GM23338 (cell line): Measurements from ENCODE around the gene B4GALT3. TPM values are rescaled to one million over a fixed set of nuclear protein-coding genes. Genes with fewer than 3 reads are reported as not detected.
"Not testable (repeated sequence)": the region's sequence is repeated elsewhere in the genome, so short reads cannot be mapped to it uniquely, and the experiment has no call there.

ENCODE experiments used
- ATAC-seq: fragments of 200-7000 bp; cut with Tn5 transposase; 3 replicates; pipeline ENCODE4 v1.9.1; 2020
- DNase-seq: peaks from one replicate; pipeline ENCODE4 v3.0.0-alpha.2; 2015; ENCODE audit warnings: low spot score
- H2AFZ ChIP-seq: fragments of 200-600 bp; sonication (generic); 2 replicates; pipeline ENCODE4 v1.8.0; 2016; ENCODE audit warnings: antibody characterized with exemption, mild to moderate bottlenecking, moderate library complexity
- H3F3A ChIP-seq: fragments of 200-600 bp; sonication (generic); replicated peaks from 2 replicates; pipeline ENCODE4 v1.8.0; 2017; ENCODE audit warnings: antibody characterized with exemption, mixed run types, low read depth
- H3K27ac ChIP-seq: fragments of 200-600 bp; sonication (generic); 2 replicates; pipeline ENCODE4 v1.6.1; 2016; ENCODE audit warnings: low read depth
- H3K27me3 ChIP-seq: fragments of 200-600 bp; sonication (generic); 2 replicates; pipeline ENCODE4 v1.8.0; 2016; ENCODE audit warnings: mild to moderate bottlenecking, mixed run types, moderate library complexity; ENCODE audit not compliant: insufficient read depth
- H3K36me3 ChIP-seq: fragments of 200-600 bp; sonication (generic); 2 replicates; pipeline ENCODE4 v1.8.0; 2016; ENCODE audit warnings: mild to moderate bottlenecking; ENCODE audit not compliant: insufficient read depth
- H3K4me1 ChIP-seq: fragments of 200-600 bp; sonication (generic); 2 replicates; pipeline ENCODE4 v1.8.0; 2016; ENCODE audit warnings: mild to moderate bottlenecking, moderate library complexity; ENCODE audit not compliant: insufficient read depth
- H3K4me2 ChIP-seq: fragments of 200-600 bp; sonication (generic); 2 replicates; pipeline ENCODE4 v1.7.1; 2017; ENCODE audit warnings: mixed run types
- H3K4me3 ChIP-seq: fragments of 200-600 bp; sonication (generic); 2 replicates; pipeline ENCODE4 v1.6.1; 2016; ENCODE audit warnings: mixed run types
- H3K79me2 ChIP-seq: fragments of 200-600 bp; sonication (generic); replicated peaks from 2 replicates; pipeline ENCODE4 v1.8.0; 2017; ENCODE audit warnings: mild to moderate bottlenecking; ENCODE audit not compliant: insufficient read depth
- H3K9me2 ChIP-seq: fragments of 200-600 bp; sonication (generic); 2 replicates; pipeline ENCODE4 v1.8.0; 2017; ENCODE audit not compliant: insufficient read depth
- H4K20me1 ChIP-seq: fragments of 200-600 bp; sonication (generic); replicated peaks from 2 replicates; pipeline ENCODE4 v1.8.0; 2017; ENCODE audit warnings: mild to moderate bottlenecking; ENCODE audit not compliant: insufficient read depth
- H3K27ac Mint-ChIP-seq: 2 replicates; pipeline ENCODE4 v1.8.0; 2020; ENCODE audit warnings: inconsistent platforms, mild to moderate bottlenecking, moderate library complexity, mixed read lengths
- H3K27me3 Mint-ChIP-seq: 3 replicates; pipeline ENCODE4 v1.8.0; 2022; ENCODE audit warnings: low read depth, mild to moderate bottlenecking, moderate library complexity, mixed read lengths, inconsistent platforms; ENCODE audit not compliant: insufficient read depth, poor library complexity
- H3K36me3 Mint-ChIP-seq: 3 replicates; pipeline ENCODE4 v1.8.0; 2021; ENCODE audit warnings: low read depth, mild to moderate bottlenecking, inconsistent platforms, moderate library complexity, mixed read lengths
- H3K4me1 Mint-ChIP-seq: 3 replicates; pipeline ENCODE4 v1.8.0; 2020; ENCODE audit warnings: mild to moderate bottlenecking, inconsistent platforms, mixed read lengths
- H3K4me3 Mint-ChIP-seq: 3 replicates; pipeline ENCODE4 v1.8.0; 2021; ENCODE audit warnings: moderate library complexity, mild to moderate bottlenecking, inconsistent platforms, mixed read lengths
- H3K9me3 Mint-ChIP-seq: 3 replicates; pipeline ENCODE4 v1.8.0; 2020; ENCODE audit warnings: moderate library complexity, mild to moderate bottlenecking, inconsistent platforms, mixed read lengths
- CREB1 ChIP-seq: fragments of 250-450 bp; sonication (Bioruptor Pico); IDR thresholded peaks from 2 replicates; pipeline ENCODE4 v1.5.0; 2020; ENCODE audit warnings: low read depth, mild to moderate bottlenecking, moderate library complexity
- CTCF ChIP-seq, 2 experiments: fragments of 200-600 bp in 1 of 2; sonication (generic) in 1 of 2; conservative IDR thresholded peaks; 2 replicates each; pipeline versions ENCODE4 v1.5.1 to v1.6.1; 2016 to 2017; ENCODE audit warnings: antibody characterized with exemption in 2 of 2, low read depth in 2 of 2, mild to moderate bottlenecking in 2 of 2, moderate library complexity in 1 of 2
- EZH2 ChIP-seq: fragments of 200-600 bp; sonication (generic); IDR thresholded peaks from one replicate; pipeline ENCODE4 v1.8.0; 2017; ENCODE audit warnings: antibody characterized with exemption, mild to moderate bottlenecking, low read depth; ENCODE audit not compliant: unreplicated experiment
- EZH2phosphoT487 ChIP-seq: fragments of 200-600 bp; sonication (generic); IDR thresholded peaks from one replicate; pipeline ENCODE4 v1.8.1; 2018; ENCODE audit warnings: antibody characterized with exemption; ENCODE audit not compliant: unreplicated experiment
- JUNB ChIP-seq: IDR thresholded peaks from one replicate; pipeline ENCODE4 v1.6.1; 2016; ENCODE audit warnings: antibody characterized with exemption; ENCODE audit not compliant: unreplicated experiment
- REST ChIP-seq: IDR thresholded peaks from one replicate; pipeline ENCODE4 v1.6.1; 2018; ENCODE audit warnings: antibody characterized with exemption; ENCODE audit not compliant: unreplicated experiment
- ZNF331 ChIP-seq: fragments of 250-450 bp; sonication (Bioruptor Pico); IDR thresholded peaks from 2 replicates; pipeline ENCODE4 v1.5.0; 2020; ENCODE audit warnings: low read depth, mild to moderate bottlenecking, moderate library complexity
- polyA plus RNA-seq: library from polyadenylated mRNA; unstranded; fragments of >200 nt; fragmentation: Nextera tagmentation; extraction: Ambion mirVana; gene quantifications from 2 replicates; pipeline ENCODE4 v1.2.1, GENCODE V29; 2016
- total RNA-seq: library from RNA; depleted of rRNA; stranded (reverse); fragments of >200 nt; shearing (Covaris generic); gene quantifications from 2 replicates; pipeline ENCODE4 v1.2.3, GENCODE V29; 2014

B4GALT3 gene
- total and polyA plus RNA-seq, 2 experiments from 2014 or later, result 24.2 to 35.8 TPM

GRCh38 chr1:161225178-161225533, 47.8 kb upstream of the B4GALT3 start (continued):
- no peak for TF ChIP-seq REST
- TF ChIP-seq ZNF331 (CRISPR knock-in tag), result no peak
- TF ChIP-seq EZH2, result no peak
- TF ChIP-seq CTCF (conservative IDR thresholded peaks at IDR 0.05; ENCODE audit: low read depth in 2 of 2), result no peak
- TF ChIP-seq JUNB, result no peak
- TF ChIP-seq CREB1, result no peak
- TF ChIP-seq EZH2phosphoT487, result no peak

GRCh38 chr1:161224695-161225087, 47.4 kb upstream of the B4GALT3 start:
- H3K36me3 Mint-ChIP-seq, result peaks cover 14% of the 10 kb centered on the region
- not testable (repeated sequence) for ATAC-seq, H3K9me3 Mint-ChIP-seq

More at GRCh38 chr1:161224695-161225087, 47.4 kb upstream of the B4GALT3 start:
- H3K4me3 Mint-ChIP-seq, H3K27me3 Mint-ChIP-seq, H3K27ac ChIP-seq, H3K36me3 ChIP-seq, H3F3A ChIP-seq, DNase-seq, H3K79me2 ChIP-seq, H3K9me2 ChIP-seq, H3K27ac Mint-ChIP-seq, H3K4me2 ChIP-seq, H3K4me3 ChIP-seq, H3K27me3 ChIP-seq, H4K20me1 ChIP-seq: not testable (repeated sequence)
- peaks cover 13% of the 10 kb centered on the region for H3K4me1 ChIP-seq
- H2AFZ ChIP-seq, result 0 out of 2 replicates have a peak overlapping the region, but pooled peaks have one; percentile 10
- H3K4me1 Mint-ChIP-seq, result peaks cover 28% of the 10 kb centered on the region
